HepG2 (cell line): ENCODE results near the gene ITLN2. TPM values are rescaled to one million over a fixed set of nuclear protein-coding genes. Genes with fewer than 3 reads are reported as not detected.

Experiments used
- ATAC-seq: fragments of 200-7000 bp; cut with Tn5 transposase; 3 replicates; pipeline ENCODE4 v1.9.1; 2020; ENCODE audit warnings: mild to moderate bottlenecking, moderate library complexity
- BruUV-seq: library from RNA; stranded (reverse); fragments of 400-500 nt; replicated peaks from 2 replicates; lab custom pipeline; 2021; lab: Mats Ljungman, UMichigan
- CTCF ChIA-PET: fragments of 300-600 bp; formaldehyde crosslinking; extraction: SDS; loops from one replicate; lab custom pipeline; 2021; ENCODE audit warnings: low total read pairs, inconsistent platforms, low intra/inter-chr PET ratio; lab: Yijun Ruan, JAX
- POLR2A ChIA-PET: fragments of 350-600 bp; sonication (Branson Sonifier 250); formaldehyde crosslinking; loops from one replicate; lab custom pipeline; 2020; ENCODE audit warnings: antibody characterized with exemption, inconsistent platforms; lab: Yijun Ruan, JAX
- DNase-seq: peaks from one replicate; pipeline ENCODE4 v3.0.0-alpha.2; 2015; ENCODE audit warnings: low spot score
- FAIRE-seq: peaks from 3 replicates; lab custom pipeline; 2011; peaks lifted over from hg19 to GRCh38; lab: Jason Lieb, UNC
- H2AFZ ChIP-seq: one replicate; pipeline ENCODE4 v1.6.1; 2011; ENCODE audit warnings: low read length, inconsistent platforms
- H3K27ac ChIP-seq: fragments of 300-600 bp; 3 replicates; pipeline ENCODE4 v1.8.0; 2011; ENCODE audit warnings: mixed run types, mild to moderate bottlenecking, mixed read lengths, low read length, inconsistent platforms; ENCODE audit not compliant: insufficient read depth; ENCODE audit errors: extremely low read length
- H3K27me3 ChIP-seq, 2 experiments: fragments of 200-600 bp in 1 of 2; 2 replicates in 1 of 2; 3 replicates in 1 of 2; pipeline versions ENCODE4 v1.6.0 to v1.8.0; 2011; ENCODE audit warnings: low read length in 2 of 2, mild to moderate bottlenecking in 2 of 2, moderate library complexity in 2 of 2, inconsistent platforms in 1 of 2; ENCODE audit not compliant: insufficient read depth in 2 of 2, control insufficient read depth in 1 of 2
- H3K36me3 ChIP-seq, 2 experiments: fragments of 200-600 bp in 1 of 2; replicated peaks in 1 of 2; 2 replicates in 1 of 2; 3 replicates in 1 of 2; pipeline versions ENCODE4 v1.5.1 to v1.8.0; 2011; ENCODE audit warnings: low read length in 2 of 2, inconsistent platforms in 1 of 2; ENCODE audit not compliant: insufficient read depth in 2 of 2, control insufficient read depth in 1 of 2
- H3K4me1 ChIP-seq: 2 replicates; pipeline ENCODE4 v1.5.1; 2012; ENCODE audit warnings: low read length, inconsistent platforms; ENCODE audit not compliant: insufficient read depth
- H3K4me2 ChIP-seq: 2 replicates; pipeline ENCODE4 v1.6.0; 2011; ENCODE audit warnings: low read depth, low read length, inconsistent platforms
- H3K4me3 ChIP-seq, 3 experiments: fragments of 200-600 bp in 1 of 3; sonication (generic), shearing (Covaris generic) in 1 of 3; replicated peaks in 1 of 3; 2 replicates each; pipeline ENCODE4 v1.5.1; 2011 to 2016; ENCODE audit warnings: low read length in 3 of 3, inconsistent platforms in 2 of 3, low read depth in 2 of 3, mild to moderate bottlenecking in 2 of 3, control low read depth in 1 of 3, mixed read lengths in 1 of 3; ENCODE audit not compliant: insufficient read depth in 1 of 3
- H3K79me2 ChIP-seq: one replicate; pipeline ENCODE4 v1.6.1; 2011; ENCODE audit warnings: low read length, inconsistent platforms; ENCODE audit not compliant: insufficient read depth
- H3K9ac ChIP-seq: 2 replicates; pipeline ENCODE4 v1.6.0; 2011; ENCODE audit warnings: mild to moderate bottlenecking, low read depth, low read length, inconsistent platforms; ENCODE audit not compliant: insufficient read depth
- H3K9me3 ChIP-seq: 2 replicates; pipeline ENCODE4 v1.5.1; 2012; ENCODE audit warnings: mild to moderate bottlenecking, low read length
- H4K20me1 ChIP-seq: 2 replicates; pipeline ENCODE4 v1.6.0; 2011; ENCODE audit warnings: inconsistent platforms, mild to moderate bottlenecking, low read length, moderate library complexity; ENCODE audit not compliant: insufficient read depth
- BRCA1 ChIP-seq: sonication (generic); formaldehyde crosslinking; IDR thresholded peaks from 2 replicates; pipeline ENCODE4 v1.4.0; 2020; ENCODE audit warnings: missing genetic modification reagents
- HNF4G ChIP-seq, 2 experiments: sonication (generic) in 1 of 2; formaldehyde crosslinking in 1 of 2; IDR thresholded peaks; 2 replicates each; pipeline versions ENCODE4 v1.4.0 to v1.6.1; 2011 to 2020; ENCODE audit warnings: borderline replicate concordance in 2 of 2, low read depth in 2 of 2, mild to moderate bottlenecking in 2 of 2, low read length in 1 of 2, missing genetic modification reagents in 1 of 2, moderate library complexity in 1 of 2
- IKZF5 ChIP-seq: IDR thresholded peaks from 2 replicates; pipeline ENCODE4 v1.6.1; 2018; ENCODE audit warnings: missing genetic modification reagents, mild to moderate bottlenecking, missing compliant biosample characterization
- RAD21 ChIP-seq: fragments of 450-650 bp; formaldehyde crosslinking; IDR thresholded peaks from 2 replicates; pipeline ENCODE4 v1.5.0; 2020; ENCODE audit warnings: mild to moderate bottlenecking
- SMC3 ChIP-seq: IDR thresholded peaks from 2 replicates; pipeline ENCODE4 v1.6.1; 2011; ENCODE audit warnings: low read length, improper control_type of control experiment
- SOX6 ChIP-seq, 2 experiments: fragments of 450-650 bp in 1 of 2; sonication (generic) in 1 of 2; formaldehyde crosslinking in 1 of 2; IDR thresholded peaks; 2 replicates each; pipeline versions ENCODE4 v1.4.0 to v1.6.1; 2017 to 2020; ENCODE audit warnings: antibody characterized with exemption in 1 of 2, mild to moderate bottlenecking in 1 of 2, missing genetic modification reagents in 1 of 2
- SRF ChIP-seq: IDR thresholded peaks from 2 replicates; pipeline ENCODE4 v1.6.1; 2011; ENCODE audit warnings: mild to moderate bottlenecking, low read depth, low read length, moderate library complexity
- STAG1 ChIP-seq: sonication (generic); formaldehyde crosslinking; IDR thresholded peaks from 2 replicates; pipeline ENCODE4 v1.4.0; 2020; ENCODE audit warnings: missing genetic modification reagents
- THAP11 ChIP-seq: IDR thresholded peaks from 2 replicates; pipeline ENCODE4 v1.6.1; 2016; ENCODE audit warnings: missing biosample characterization, missing genetic modification reagents
- TOE1 ChIP-seq: sonication (generic); formaldehyde crosslinking; IDR thresholded peaks from 2 replicates; pipeline ENCODE4 v1.4.0; 2020; ENCODE audit warnings: mild to moderate bottlenecking, missing genetic modification reagents
- WGBS: methylation state at CpG from one replicate; pipeline ENCODE4 v1.1.6; 2017; ENCODE audit warnings: low lambda C conversion rate; 5-methylcytosine and 5-hydroxymethylcytosine counted together
- in situ Hi-C: cut with HindIII; loops from 2 replicates; pipeline ENCODE4 v1.10.0; 2017; ENCODE audit warnings: low pct_unique_long_range_greater_than_20kb; ENCODE audit not compliant: extremely low pct_ligation_motif_present
- intact Hi-C: fragments of 100-400 bp; cut with micrococcal nuclease; formaldehyde crosslinking; loops from one replicate; pipeline ENCODE4 v1.10.0; 2022; ENCODE audit not compliant: unreplicated experiment
- polyA plus RNA-seq, 8 experiments: library from polyadenylated mRNA; depleted of rRNA in 3 of 8; stranded (reverse) in 7 of 8; unstranded in 1 of 8; fragments of >200 nt; fragmentation: Illumina TruSeq in 4 of 8; extraction: Trizol in 4 of 8; gene quantifications; 2 replicates each; pipeline versions ENCODE4 v1.2.1 to v1.2.3, GENCODE V29; 2011 to 2016; ENCODE audit warnings: low read depth in 4 of 8, missing spikeins in 1 of 8, mixed read lengths in 1 of 8; ENCODE audit not compliant: insufficient read depth in 1 of 8
- total RNA-seq, 5 experiments: library from RNA; depleted of rRNA; stranded (reverse); fragments of >200 nt; fragmentation: Illumina TruSeq; extraction: Trizol; gene quantifications; 2 replicates each; pipeline ENCODE4 v1.2.3, GENCODE V29; 2016; ENCODE audit warnings: low read depth in 1 of 5
- TF ChIP-seq, protein P1 (sequence below): sonication (generic); formaldehyde crosslinking; IDR thresholded peaks from 2 replicates; pipeline ENCODE4 v1.4.0; 2020; ENCODE audit warnings: low read depth, missing genetic modification reagents
- TF ChIP-seq, protein P2 (sequence below): sonication (generic); formaldehyde crosslinking; IDR thresholded peaks from 2 replicates; pipeline ENCODE4 v1.5.0; 2020; ENCODE audit warnings: mild to moderate bottlenecking, missing genetic modification reagents, moderate library complexity
- TF ChIP-seq, protein P3 (sequence below): sonication (generic); formaldehyde crosslinking; IDR thresholded peaks from 2 replicates; pipeline ENCODE4 v1.4.0; 2020; ENCODE audit warnings: mild to moderate bottlenecking, low read depth, missing genetic modification reagents

The ITLN2 gene
- total and polyA plus RNA-seq, 2 of the 13 experiments (the other 11 are each of a cell fraction or from before 2014, with no cell fraction given) = not detected

DNA sequence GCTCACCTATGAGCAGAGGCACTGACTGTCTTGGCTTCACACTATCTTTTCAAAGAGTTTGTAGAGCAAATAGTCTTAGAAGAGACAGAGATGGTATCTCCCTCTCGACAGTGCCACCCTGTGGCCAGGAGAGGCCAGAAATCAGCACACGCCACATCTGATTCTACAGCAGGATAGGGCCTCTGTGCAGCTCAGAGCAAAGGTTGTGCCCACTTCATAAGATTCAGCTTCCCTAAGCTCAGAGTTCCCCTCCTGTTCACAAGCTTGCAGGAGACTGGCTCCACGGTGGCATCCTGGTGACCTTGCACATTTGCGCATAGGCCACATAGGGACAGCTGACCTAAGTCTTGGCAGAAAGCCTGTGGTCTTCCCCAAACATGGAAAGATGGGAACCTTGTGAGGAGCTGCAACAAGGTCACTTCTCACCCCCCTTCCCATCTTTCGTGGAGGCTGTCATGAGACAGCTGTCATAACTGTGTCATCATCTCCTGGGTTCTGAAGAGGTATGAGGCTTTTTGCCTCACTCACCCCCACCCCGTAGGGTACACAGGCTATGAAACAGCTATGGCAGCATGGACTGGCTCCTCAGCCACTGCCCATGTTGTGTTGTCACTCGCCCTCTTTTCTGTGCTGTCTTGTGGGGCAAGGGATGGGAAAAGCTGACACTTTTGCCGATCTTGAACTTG lies 3.0 kb downstream of the ITLN2 start:
- H3K27me3 ChIP-seq = peaks cover 1 to 4% of the 10 kb centered on the region in 2 experiments; a peak in 1 of 5 replicates
- ChIA-PET POLR2A (interaction anchor here (0.6 kb wide), 1 partner anchor 38 kb away, joined by 3 read pairs; no protein-coding TSS in a partner anchor), CTCF (interaction anchor here (2.2 to 2.6 kb wide), 2 partner anchors 116 to 225 kb away, joined by 7 to 18 read pairs; no protein-coding TSS in a partner anchor)
- H4K20me1 ChIP-seq = no peaks in the 10 kb centered on the region
- DNase-seq (peak; percentile 35), FAIRE-seq (peak; percentile 90), ATAC-seq (peak; percentile 88)
- in situ Hi-C loops = loop anchor here (5.0 to 10.0 kb wide), 2 partner anchors 114 to 227 kb away; no protein-coding TSS in a partner anchor
- H3K4me3 ChIP-seq = no peak overlapping the region
- H3K4me1 ChIP-seq = peaks cover 28% of the 10 kb centered on the region
- no peak overlapping the region for H3K27ac ChIP-seq
- BruUV-seq = no TSS peak
- H3K9me3 ChIP-seq = no peaks in the 10 kb centered on the region
- no peaks in the 10 kb centered on the region for H3K79me2 ChIP-seq
- WGBS = 20% methylated on average over 6 of the region's 8 CpGs
- TF ChIP-seq, protein P1, sequence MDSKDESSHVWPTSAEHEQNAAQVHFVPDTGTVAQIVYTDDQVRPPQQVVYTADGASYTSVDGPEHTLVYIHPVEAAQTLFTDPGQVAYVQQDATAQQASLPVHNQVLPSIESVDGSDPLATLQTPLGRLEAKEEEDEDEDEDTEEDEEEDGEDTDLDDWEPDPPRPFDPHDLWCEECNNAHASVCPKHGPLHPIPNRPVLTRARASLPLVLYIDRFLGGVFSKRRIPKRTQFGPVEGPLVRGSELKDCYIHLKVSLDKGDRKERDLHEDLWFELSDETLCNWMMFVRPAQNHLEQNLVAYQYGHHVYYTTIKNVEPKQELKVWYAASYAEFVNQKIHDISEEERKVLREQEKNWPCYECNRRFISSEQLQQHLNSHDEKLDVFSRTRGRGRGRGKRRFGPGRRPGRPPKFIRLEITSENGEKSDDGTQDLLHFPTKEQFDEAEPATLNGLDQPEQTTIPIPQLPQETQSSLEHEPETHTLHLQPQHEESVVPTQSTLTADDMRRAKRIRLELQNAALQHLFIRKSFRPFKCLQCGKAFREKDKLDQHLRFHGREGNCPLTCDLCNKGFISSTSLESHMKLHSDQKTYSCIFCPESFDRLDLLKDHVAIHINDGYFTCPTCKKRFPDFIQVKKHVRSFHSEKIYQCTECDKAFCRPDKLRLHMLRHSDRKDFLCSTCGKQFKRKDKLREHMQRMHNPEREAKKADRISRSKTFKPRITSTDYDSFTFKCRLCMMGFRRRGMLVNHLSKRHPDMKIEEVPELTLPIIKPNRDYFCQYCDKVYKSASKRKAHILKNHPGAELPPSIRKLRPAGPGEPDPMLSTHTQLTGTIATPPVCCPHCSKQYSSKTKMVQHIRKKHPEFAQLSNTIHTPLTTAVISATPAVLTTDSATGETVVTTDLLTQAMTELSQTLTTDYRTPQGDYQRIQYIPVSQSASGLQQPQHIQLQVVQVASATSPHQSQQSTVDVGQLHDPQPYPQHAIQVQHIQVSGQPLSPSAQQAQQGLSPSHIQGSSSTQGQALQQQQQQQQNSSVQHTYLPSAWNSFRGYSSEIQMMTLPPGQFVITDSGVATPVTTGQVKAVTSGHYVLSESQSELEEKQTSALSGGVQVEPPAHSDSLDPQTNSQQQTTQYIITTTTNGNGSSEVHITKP (CRISPR knock-in tag) = peak; percentile 81
- TF ChIP-seq RAD21 (CRISPR knock-in tag) (peak; percentile 52; the same call in 1 of the 2 replicates), SOX6 (IDR thresholded peaks at IDR 0.05) (no peak), SOX6 (CRISPR knock-in tag; IDR thresholded peaks at IDR 0.05) (0 out of 2 replicates have a peak, but pooled peaks have one; percentile 10), BRCA1 (CRISPR knock-in tag) (no peak), SMC3 (peak; percentile 79), SRF (no peak), THAP11 (CRISPR knock-in tag) (0 out of 2 replicates have a peak, but pooled peaks have one; percentile 16), IKZF5 (CRISPR knock-in tag) (0 out of 2 replicates have a peak, but pooled peaks have one; percentile 37), TOE1 (CRISPR knock-in tag) (no peak), STAG1 (CRISPR knock-in tag) (peak; percentile 80), HNF4G (IDR thresholded peaks at IDR 0.05; ENCODE audit: borderline replicate concordance, low read depth, low read length) (0 out of 2 replicates have a peak, but pooled peaks have one; percentile 13), HNF4G (CRISPR knock-in tag; IDR thresholded peaks at IDR 0.05; ENCODE audit: borderline replicate concordance, low read depth) (no peak)
- TF ChIP-seq, protein P2, sequence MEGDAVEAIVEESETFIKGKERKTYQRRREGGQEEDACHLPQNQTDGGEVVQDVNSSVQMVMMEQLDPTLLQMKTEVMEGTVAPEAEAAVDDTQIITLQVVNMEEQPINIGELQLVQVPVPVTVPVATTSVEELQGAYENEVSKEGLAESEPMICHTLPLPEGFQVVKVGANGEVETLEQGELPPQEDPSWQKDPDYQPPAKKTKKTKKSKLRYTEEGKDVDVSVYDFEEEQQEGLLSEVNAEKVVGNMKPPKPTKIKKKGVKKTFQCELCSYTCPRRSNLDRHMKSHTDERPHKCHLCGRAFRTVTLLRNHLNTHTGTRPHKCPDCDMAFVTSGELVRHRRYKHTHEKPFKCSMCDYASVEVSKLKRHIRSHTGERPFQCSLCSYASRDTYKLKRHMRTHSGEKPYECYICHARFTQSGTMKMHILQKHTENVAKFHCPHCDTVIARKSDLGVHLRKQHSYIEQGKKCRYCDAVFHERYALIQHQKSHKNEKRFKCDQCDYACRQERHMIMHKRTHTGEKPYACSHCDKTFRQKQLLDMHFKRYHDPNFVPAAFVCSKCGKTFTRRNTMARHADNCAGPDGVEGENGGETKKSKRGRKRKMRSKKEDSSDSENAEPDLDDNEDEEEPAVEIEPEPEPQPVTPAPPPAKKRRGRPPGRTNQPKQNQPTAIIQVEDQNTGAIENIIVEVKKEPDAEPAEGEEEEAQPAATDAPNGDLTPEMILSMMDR (CRISPR knock-in tag) = peak; percentile 85
- TF ChIP-seq, protein P3, sequence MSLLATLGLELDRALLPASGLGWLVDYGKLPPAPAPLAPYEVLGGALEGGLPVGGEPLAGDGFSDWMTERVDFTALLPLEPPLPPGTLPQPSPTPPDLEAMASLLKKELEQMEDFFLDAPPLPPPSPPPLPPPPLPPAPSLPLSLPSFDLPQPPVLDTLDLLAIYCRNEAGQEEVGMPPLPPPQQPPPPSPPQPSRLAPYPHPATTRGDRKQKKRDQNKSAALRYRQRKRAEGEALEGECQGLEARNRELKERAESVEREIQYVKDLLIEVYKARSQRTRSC (CRISPR knock-in tag) = no peak
- intact Hi-C loops = loop anchor here (1.0 to 2.0 kb wide), 3 partner anchors 116 to 225 kb away; no protein-coding TSS in a partner anchor
- H2AFZ ChIP-seq = no peak overlapping the region
- H3K9ac ChIP-seq = no peak overlapping the region
- H3K4me2 ChIP-seq = no peak overlapping the region
- no peaks in the 10 kb centered on the region for H3K36me3 ChIP-seq
